Activated CD4-positive, alpha-beta memory T cell treated with anti-CD3 and anti-CD28 coated beads for 36 hours (primary cell): Measurements from ENCODE around the gene SLC6A13. TPM values are rescaled to one million over a fixed set of nuclear protein-coding genes. Genes with fewer than 3 reads are reported as not detected.

ENCODE experiments used
- total RNA-seq, 2 experiments: library from RNA; stranded (reverse); gene quantifications; one replicate each; pipeline ENCODE4 v1.2.3, GENCODE V29; 2021

Gene SLC6A13
- total RNA-seq, 2 experiments from 2014 or later: 0.39 TPM; not detected in 1

Other genes with a start within 250 kb of the SLC6A13 start
- under 1 TPM; 0.17 to 0.29 TPM for gene IQSEC3, start 196.1 kb downstream of the SLC6A13 start, total RNA-seq
- under 1 TPM in 1 of 2 experiments, not detected in 1; 0.43 TPM for gene SLC6A12, start 48.7 kb downstream of the SLC6A13 start, total RNA-seq
- gene KDM5A, start 126.5 kb upstream of the SLC6A13 start, total RNA-seq: 10 to 100 TPM; 59.7 to 63.5 TPM
- gene CCDC77, start 138.8 kb upstream of the SLC6A13 start, total RNA-seq: 10 to 100 TPM; 14.4 to 14.7 TPM
- 1 to 10 TPM; 1.2 to 1.9 TPM for gene B4GALNT3, start 197.1 kb upstream of the SLC6A13 start, total RNA-seq